PFSK-1 (cell line): ENCODE measurements around the gene CLDN3.

ENCODE experiments used
- FOXP2 ChIP-seq: optimal IDR thresholded peaks from 2 replicates; pipeline ENCODE3; 2011; ENCODE audit warnings: borderline replicate concordance, control low read depth, inconsistent platforms; ENCODE audit not compliant: insufficient read depth; ENCODE audit errors: extremely low read length, extremely low read depth
- POLR2AphosphoS5 ChIP-seq: IDR thresholded peaks from 2 replicates; pipeline ENCODE4 v1.6.1; 2012; ENCODE audit warnings: low read depth, mild to moderate bottlenecking, control low read depth, low read length, moderate library complexity
- REST ChIP-seq, 2 experiments: IDR thresholded peaks; 2 replicates each; pipeline versions ENCODE4 v1.6.1 to v1.8.0; 2011 to 2012; ENCODE audit warnings: low read depth in 2 of 2, low read length in 2 of 2, control low read depth in 1 of 2, inconsistent platforms in 1 of 2, mild to moderate bottlenecking in 1 of 2, moderate library complexity in 1 of 2; ENCODE audit not compliant: insufficient read depth in 1 of 2
- SIN3A ChIP-seq: IDR thresholded peaks from 2 replicates; pipeline ENCODE4 v1.6.1; 2012; ENCODE audit warnings: mild to moderate bottlenecking, low read length, moderate library complexity, borderline replicate concordance; ENCODE audit not compliant: insufficient read depth
- TAF1 ChIP-seq: IDR thresholded peaks from 2 replicates; pipeline ENCODE4 v1.6.1; 2012; ENCODE audit warnings: low read length, control low read depth, borderline replicate concordance; ENCODE audit not compliant: insufficient read depth

The CLDN3 gene

GRCh38 chr7:73730485-73730884, 39.6 kb downstream of the CLDN3 start:
- TF ChIP-seq FOXP2 (no peak), REST (IDR thresholded peaks at IDR 0.05; ENCODE audit: insufficient read depth in 1 of 2, low read depth in 2 of 2, low read length in 2 of 2) (no peak), POLR2AphosphoS5 (no peak), SIN3A (no peak), TAF1 (no peak)

GRCh38 chr7:73728551-73728950, 41.5 kb downstream of the CLDN3 start:
- TF ChIP-seq TAF1 (no peak), FOXP2 (no peak), SIN3A (no peak), REST (IDR thresholded peaks at IDR 0.05; ENCODE audit: insufficient read depth in 1 of 2, low read depth in 2 of 2, low read length in 2 of 2) (no peak), POLR2AphosphoS5 (no peak)

- TF ChIP-seq REST (IDR thresholded peaks at IDR 0.05; ENCODE audit: insufficient read depth in 1 of 2, low read depth in 2 of 2, low read length in 2 of 2) (no peak), SIN3A (no peak), FOXP2 (no peak), TAF1 (no peak), POLR2AphosphoS5 (no peak)
These were observed 42.1 kb downstream of the CLDN3 start for GRCh38 chr7:73727952-73728351.

- TF ChIP-seq REST (IDR thresholded peaks at IDR 0.05; ENCODE audit: insufficient read depth in 1 of 2, low read depth in 2 of 2, low read length in 2 of 2) = no peak
- no peak for TF ChIP-seq TAF1
- TF ChIP-seq SIN3A = no peak
- no peak for TF ChIP-seq FOXP2
These were observed 44.0 kb downstream of the CLDN3 start for GRCh38 chr7:73726083-73726466.

GRCh38 chr7:73723813-73724212, 46.3 kb downstream of the CLDN3 start:
- TF ChIP-seq TAF1 (no peak), POLR2AphosphoS5 (no peak), FOXP2 (no peak), SIN3A (no peak), REST (IDR thresholded peaks at IDR 0.05; ENCODE audit: insufficient read depth in 1 of 2, low read depth in 2 of 2, low read length in 2 of 2) (no peak)
